GM19193 (cell line): Measurements from ENCODE around the gene TKFC.

Source experiments
- POLR2A ChIP-seq: IDR thresholded peaks from 4 replicates; pipeline ENCODE4 v1.6.1; 2011; ENCODE audit not compliant: insufficient read depth, insufficient read length; ENCODE audit errors: extremely low read depth

TKFC gene

DNA sequence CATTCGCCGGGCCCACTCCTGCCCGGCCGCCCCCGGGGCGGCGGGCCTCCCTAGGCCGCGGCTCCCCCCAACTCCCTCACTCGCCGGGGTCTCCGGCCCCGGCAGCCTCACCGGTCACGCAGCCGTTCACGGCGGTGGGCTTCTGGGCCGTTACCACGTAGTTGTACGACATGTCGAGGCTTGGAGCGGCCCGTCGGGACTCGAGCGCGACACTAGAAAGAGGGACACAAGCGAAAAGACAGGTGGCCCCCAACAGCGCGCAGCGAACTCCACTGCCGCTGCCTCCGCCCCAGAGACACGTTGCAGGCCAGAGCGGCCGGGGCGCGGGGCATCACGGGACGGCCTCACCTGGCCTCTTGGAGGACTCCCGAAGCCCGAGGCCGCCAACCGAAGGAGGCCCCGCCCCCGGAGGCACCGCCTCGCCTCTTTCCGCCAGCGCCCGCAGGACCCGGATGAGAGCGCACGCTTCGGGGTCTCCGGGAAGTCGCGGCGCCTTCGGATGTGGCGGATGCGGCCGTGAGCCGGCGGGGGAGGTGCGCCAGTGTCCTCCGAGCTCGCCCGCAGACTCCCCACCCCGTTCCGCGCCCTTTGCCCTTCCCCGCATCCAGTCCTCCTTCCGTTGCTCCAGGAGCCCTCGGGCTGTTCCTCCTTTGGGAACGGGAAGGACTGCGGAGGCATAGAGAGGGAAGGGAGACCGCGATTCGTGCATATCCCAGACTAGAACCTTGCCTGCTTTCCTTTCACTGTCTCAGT lies at the start of gene TKFC, which contains the start of gene DDB1:
TSS of gene TKFC (plus strand) at position 432 of the 753 bp plus-strand sequence. CDS start 1,501 bp downstream, outside the sequence.
TSS of gene DDB1 (minus strand) at position 309 of the 753 bp plus-strand sequence. CDS start at position 172, 137 bp downstream.
- TF ChIP-seq POLR2A, result peak; percentile 95

- TF ChIP-seq POLR2A, result no peak
Observed at GRCh38 chr11:61283613-61284012, 49.4 kb upstream of the TKFC start.

DNA sequence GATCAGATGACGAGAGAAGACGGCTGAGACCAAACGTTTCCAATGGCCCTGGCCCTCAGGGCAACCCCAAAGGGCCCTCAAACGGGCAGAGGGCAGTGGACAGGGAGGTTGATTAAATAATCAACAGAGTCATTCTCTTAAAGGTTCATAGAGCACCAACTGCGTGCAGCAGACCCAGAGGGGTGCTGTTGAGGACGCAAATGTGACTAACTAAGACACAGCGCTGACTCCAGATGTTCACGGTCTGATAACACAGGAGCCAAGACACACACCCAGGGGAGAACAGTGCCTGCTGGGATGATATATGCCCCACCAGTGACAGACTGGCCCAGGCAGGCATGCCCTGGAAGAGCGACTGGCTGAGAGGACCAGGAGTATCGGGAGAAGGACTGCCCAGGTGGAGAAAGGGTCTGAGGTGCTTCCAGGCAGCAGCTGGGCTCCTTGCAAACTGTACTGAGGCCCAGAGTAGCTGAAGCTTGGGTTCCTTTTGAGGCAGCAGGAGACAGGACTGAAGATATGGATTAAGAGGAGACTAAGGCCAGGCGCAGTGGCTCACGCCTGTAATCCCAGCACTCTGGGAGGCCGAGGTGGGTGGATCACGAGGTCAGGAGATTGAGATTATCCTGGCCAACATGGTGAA lies 45.6 kb upstream of the TKFC start:
- no peak for TF ChIP-seq POLR2A

DNA sequence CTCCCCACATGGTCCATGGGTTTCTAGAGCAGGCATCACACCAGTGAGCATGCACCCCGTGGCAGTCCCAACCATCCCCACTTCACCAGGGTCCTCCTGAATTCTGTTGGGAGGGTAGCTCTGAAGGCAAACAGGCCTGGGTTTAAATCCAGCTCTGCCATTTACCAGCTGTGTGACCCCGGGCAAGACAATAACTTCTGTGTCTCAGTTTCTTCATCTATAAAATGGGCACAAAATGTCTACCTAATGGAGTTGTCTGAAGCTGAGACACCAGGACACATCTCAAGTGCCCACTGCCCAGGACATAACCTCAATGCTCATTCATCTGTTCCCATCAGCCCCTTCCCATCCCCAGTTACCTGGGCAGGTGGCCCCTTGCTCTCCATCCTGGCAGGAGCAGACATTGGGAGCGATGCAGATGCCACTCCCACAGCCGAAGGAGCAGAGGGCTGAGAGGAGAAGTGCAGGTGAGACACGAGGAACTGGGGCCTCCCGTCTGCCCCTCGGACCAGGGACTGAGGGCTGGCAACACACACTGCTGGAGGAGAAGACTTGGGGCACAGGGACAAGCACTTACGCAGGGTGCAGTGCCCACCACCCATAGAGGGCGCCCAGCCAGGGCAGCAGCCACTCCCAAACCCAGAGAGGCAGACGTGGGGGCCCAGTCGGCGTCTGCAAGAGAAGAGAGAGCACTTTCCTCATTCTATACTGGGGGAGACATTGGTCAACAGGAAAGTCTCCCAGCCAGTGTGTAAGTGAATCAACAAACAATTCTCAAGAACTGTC lies 41.9 kb upstream of the TKFC start:
- no peak for TF ChIP-seq POLR2A

DNA sequence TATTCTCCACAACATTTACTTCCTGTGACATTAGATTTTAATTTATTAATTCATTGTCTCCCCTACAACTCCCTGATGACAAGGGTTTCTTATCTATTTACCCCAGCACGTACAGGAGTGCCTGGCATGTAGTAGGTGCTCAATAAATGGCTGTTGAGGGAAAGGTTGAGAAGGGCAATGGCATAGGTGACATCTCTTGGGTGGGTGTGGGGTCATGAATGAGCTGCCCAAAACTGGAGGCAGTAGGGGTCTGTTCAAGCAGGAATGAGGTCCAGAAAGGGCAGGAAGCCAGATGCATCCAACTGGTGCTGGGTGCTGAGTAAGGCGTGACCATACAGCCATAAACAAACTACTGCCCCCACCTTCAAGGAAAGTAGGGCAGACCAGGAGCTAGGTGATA lies 40.7 kb upstream of the TKFC start:
- no peak for TF ChIP-seq POLR2A

- no peak for TF ChIP-seq POLR2A
Observed at GRCh38 chr11:61293867-61294716, 38.9 kb upstream of the TKFC start.

DNA sequence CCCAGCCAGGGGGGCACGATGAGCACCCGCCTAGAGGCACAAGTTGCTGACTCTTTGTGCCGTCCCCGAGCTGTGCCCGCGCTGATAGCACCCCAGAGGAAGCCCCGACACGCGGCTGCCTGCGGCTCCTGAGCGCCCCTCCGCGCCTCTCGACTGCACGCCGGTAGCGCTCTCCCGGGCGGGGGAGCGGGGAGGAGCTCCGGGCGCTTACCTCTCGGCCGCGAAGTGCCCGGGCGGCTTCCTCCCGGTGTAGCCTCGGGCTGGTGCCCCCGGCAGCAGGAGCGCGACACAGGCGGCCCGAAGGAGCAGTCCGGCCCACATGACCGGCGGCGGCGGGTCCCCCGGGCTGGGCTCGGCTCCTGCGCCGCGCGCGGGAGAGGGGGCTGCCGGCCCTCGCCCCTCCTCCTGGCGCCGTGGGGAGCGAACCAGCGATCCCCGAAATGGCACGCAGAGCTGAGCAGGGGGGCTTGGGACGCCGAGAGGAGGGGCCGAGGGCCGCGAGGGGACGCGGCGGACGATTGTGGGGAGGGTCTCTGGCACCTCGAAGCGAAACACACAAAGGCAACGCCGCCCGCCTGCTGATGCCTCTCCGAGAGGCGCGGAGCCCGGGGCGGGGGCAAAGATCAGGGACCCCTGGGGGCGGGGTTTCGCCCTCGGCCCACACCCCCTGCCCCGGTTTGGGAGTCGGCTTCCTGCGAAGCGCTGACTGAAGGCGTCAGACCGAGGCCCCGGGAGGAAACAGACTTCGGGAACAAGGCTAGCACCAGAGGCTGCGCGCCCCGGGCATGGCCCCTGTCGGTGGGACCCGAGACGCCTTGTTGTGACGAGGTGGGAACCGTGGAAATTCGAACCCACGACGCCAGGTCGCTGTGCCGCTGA lies 38.1 kb upstream of the TKFC start, which contains the start of gene VWCE:
TSS of gene VWCE (minus strand) at position 600 of the 879 bp plus-strand sequence. CDS start at position 321, 279 bp downstream.
- TF ChIP-seq POLR2A, result peak; percentile 39

DNA sequence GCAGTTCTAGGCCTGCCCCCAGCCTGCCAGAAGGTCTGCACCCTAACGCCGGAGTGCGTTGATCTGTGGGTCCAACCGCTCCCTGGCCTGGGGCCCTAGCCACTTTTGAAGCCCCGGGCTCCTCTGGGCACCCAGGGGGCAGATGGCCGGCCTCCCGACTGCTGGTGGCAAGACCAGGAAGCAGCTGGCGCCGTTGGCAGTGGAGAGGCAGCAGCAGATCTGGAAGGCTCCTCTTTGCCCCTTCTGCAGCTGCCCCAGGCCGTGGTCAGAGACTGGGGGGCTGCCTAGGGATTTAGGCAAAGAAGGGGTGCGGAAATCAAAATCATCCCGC lies 37.5 kb upstream of the TKFC start:
- TF ChIP-seq POLR2A, result no peak

GRCh38 chr11:61297341-61297740 lies 35.7 kb upstream of the TKFC start:
- TF ChIP-seq POLR2A, result no peak

- TF ChIP-seq POLR2A, result no peak
Observed at GRCh38 chr11:61297746-61298145, 35.3 kb upstream of the TKFC start.

- no peak for TF ChIP-seq POLR2A
Observed at GRCh38 chr11:61298663-61299244, 34.3 kb upstream of the TKFC start.

GRCh38 chr11:61302550-61302949 lies 30.5 kb upstream of the TKFC start:
- TF ChIP-seq POLR2A, result no peak

DNA sequence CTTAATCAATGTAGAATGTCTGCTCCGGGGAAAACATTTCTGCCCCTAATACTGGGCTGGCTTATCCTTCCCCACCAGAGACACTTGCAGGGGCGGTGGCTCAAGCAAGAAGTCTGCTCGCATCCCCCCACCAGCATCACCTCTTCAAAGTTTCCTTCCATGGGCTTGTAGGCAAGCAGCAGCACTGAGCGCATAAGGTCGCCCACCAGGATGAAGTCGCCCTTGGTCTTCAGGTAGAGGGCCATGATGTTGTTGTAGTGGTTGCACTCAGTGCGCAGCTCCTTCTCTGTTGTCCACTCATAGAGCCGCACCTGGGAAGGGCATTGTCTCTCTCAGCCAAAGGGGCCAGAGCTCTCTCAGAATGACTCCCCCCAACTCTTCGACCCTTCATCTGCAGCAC lies 29.3 kb upstream of the TKFC start:
- TF ChIP-seq POLR2A, result no peak
